Adrenal gland (tissue), 12 donors: ENCODE measurements around the gene NTHL1. TPM values are rescaled to one million over a fixed set of nuclear protein-coding genes. Genes with fewer than 3 reads are reported as not detected.

ENCODE experiments used
- DNase-seq, 7 donors: peaks; one replicate each; pipeline ENCODE4 v3.0.0-alpha.2; 2019 to 2020
- H3K27ac ChIP-seq, 5 donors: fragments of 200-600 bp; sonication (generic) in 4 of 5; 1 replicate in 3 of 5; 2 replicates in 2 of 5; pipeline versions ENCODE4 v1.5.1 to v1.8.0; 2016 to 2020; ENCODE audit warnings: mild to moderate bottlenecking in 1 of 5
- H3K27me3 ChIP-seq: fragments of 200-600 bp; 2 replicates; pipeline ENCODE4 v1.8.0; 2021
- H3K36me3 ChIP-seq, 2 donors: fragments of 200-600 bp; replicated peaks in 1 of 2; 1 replicate in 1 of 2; 2 replicates in 1 of 2; pipeline versions ENCODE4 v1.5.1 to v1.8.0; 2018 to 2022
- H3K4me1 ChIP-seq, 2 donors: fragments of 200-600 bp; replicated peaks in 1 of 2; 1 replicate in 1 of 2; 2 replicates in 1 of 2; pipeline versions ENCODE4 v1.5.1 to v1.8.0; 2018 to 2021
- H3K4me3 ChIP-seq, 4 donors: fragments of 200-600 bp; sonication (generic) in 3 of 4; one replicate each; pipeline ENCODE4 v1.5.1; 2016 to 2018
- H3K9me3 ChIP-seq, 3 donors: fragments of 200-600 bp; sonication (generic) in 1 of 3; replicated peaks in 1 of 3; 1 replicate in 2 of 3; 2 replicates in 1 of 3; pipeline versions ENCODE4 v1.5.1 to v1.8.0; 2016 to 2021
- POLR2A ChIP-seq, 2 donors: fragments of 450-650 bp; IDR thresholded peaks; one replicate each; pipeline ENCODE4 v1.6.1; 2017; ENCODE audit warnings: antibody characterized with exemption in 2 of 2, mild to moderate bottlenecking in 2 of 2, moderate library complexity in 1 of 2
- WGBS, 4 donors: extraction: QIAGEN DNeasy Blood & Tissue Kit in 2 of 4; methylation state at CpG; one replicate each; pipeline versions ENCODE4 v1.1.5 to v1.1.7; 2013 to 2017; 5-methylcytosine and 5-hydroxymethylcytosine counted together
- intact Hi-C, 2 donors: fragments of 100-400 bp; cut with DNase I; formaldehyde crosslinking; loops; one replicate each; pipeline versions ENCODE4 v1.14.1 to v1.15.0; 2022 to 2023
- polyA plus RNA-seq, 3 donors: library from polyadenylated mRNA; stranded (reverse); fragments of 200-250 nt in 2 of 3; fragments of 350-450 nt in 1 of 3; fragmentation: Illumina TruSeq in 1 of 3; extraction: RNeasy Lipid Tissue Mini Kit (QIAGEN cat#74804) in 1 of 3; gene quantifications; one replicate each; pipeline ENCODE4 v1.2.3, GENCODE V29; 2013 to 2014
- total RNA-seq, 9 donors: library from RNA; depleted of rRNA in 4 of 9; stranded (reverse); fragments of >200 nt in 4 of 9; fragments of 120-200 nt in 1 of 9; fragmentation: NEBNext Ultra II Directional in 1 of 9; extraction: Animal tissue kit (Norgen Biotek cat#: 25700) in 1 of 9; gene quantifications; one replicate each; pipeline versions ENCODE4 v1.1.0 to v1.2.4, GENCODE V29; 2013 to 2023
- TF ChIP-seq, protein P1 (sequence below), 6 experiments: fragments of 450-650 bp in 4 of 6; fragments of 200-600 bp in 2 of 6; sonication (generic) in 1 of 6; IDR thresholded peaks; 1 replicate in 5 of 6; 2 replicates in 1 of 6; pipeline versions ENCODE4 v1.5.1 to v1.8.0; 2016 to 2021; ENCODE audit warnings: antibody characterized with exemption in 6 of 6, mild to moderate bottlenecking in 2 of 6, moderate library complexity in 1 of 6
- donor health status: healthy with polysubstance abuse.
- donor health status: Bipolar disorder and iron deficiency.
- donor health status: DM: yes; HTN: yes; CAD: no.
- donor health status: DM: no; HTN: no; CAD: no.
- donor health status: DM: no; HTN: no; CAD: no.
- donor health status: DM: yes; HTN: yes; CAD: no.

The NTHL1 gene
- total and polyA plus RNA-seq, 12 donors, result 1.5 to 36.6 (median 17.2) TPM

DNA sequence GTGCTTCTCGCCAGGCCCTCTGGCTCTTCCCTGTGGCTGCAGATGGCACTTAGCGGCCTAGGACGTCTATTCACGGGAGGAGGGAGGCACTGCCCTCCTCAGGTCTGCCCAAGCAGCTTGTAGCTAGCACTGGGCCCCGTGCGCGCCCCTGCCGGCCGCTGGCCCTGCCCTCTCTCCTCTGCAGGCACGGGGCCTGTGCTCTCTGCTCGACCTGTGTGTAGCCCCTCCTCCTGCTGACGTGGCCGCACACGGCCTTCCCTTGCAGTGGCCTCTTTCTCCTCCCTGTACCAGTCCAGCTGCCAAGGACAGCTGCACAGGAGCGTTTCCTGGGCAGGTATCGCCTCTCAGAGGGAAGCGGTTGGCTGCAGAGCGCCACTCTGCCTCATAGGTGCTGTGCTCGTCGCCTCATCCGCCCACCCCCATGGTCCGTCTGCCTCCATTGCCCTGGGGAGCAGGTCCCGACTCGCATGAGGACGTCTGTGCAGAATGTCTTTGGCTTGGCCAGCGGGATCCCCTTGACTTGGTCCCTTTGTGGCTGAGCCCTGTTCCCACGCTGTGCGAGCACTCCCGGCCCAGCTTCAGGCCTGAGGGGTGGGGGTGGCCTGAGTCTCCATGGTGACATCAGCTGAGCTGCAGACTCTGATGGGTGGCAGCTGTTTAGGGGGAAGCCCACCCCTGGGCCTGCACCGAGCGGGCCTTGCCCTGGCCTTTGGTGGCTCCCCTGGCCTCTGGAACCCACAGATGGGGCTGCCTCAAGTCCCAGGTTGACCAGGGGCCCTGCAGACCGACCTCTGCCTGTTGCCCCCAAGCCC is 34.7 kb upstream of the NTHL1 start:
- intact Hi-C loops, result loop anchor here in 1 of 2 donors (5.0 kb wide), 1 partner anchor 60 kb away; no protein-coding TSS in a partner anchor
- H3K4me3 ChIP-seq, result no peak overlapping the region
- no peaks in the 10 kb centered on the region for H3K27me3 ChIP-seq
- DNase-seq, result peak; percentile 81 to 94 (median 91)
- peaks cover 0 to 80% of the 10 kb centered on the region in 2 donors for H3K36me3 ChIP-seq
- H3K4me1 ChIP-seq, result peaks cover 0 to 19% of the 10 kb centered on the region in 2 donors
- no peaks in the 10 kb centered on the region for H3K9me3 ChIP-seq
- TF ChIP-seq, protein P1, sequence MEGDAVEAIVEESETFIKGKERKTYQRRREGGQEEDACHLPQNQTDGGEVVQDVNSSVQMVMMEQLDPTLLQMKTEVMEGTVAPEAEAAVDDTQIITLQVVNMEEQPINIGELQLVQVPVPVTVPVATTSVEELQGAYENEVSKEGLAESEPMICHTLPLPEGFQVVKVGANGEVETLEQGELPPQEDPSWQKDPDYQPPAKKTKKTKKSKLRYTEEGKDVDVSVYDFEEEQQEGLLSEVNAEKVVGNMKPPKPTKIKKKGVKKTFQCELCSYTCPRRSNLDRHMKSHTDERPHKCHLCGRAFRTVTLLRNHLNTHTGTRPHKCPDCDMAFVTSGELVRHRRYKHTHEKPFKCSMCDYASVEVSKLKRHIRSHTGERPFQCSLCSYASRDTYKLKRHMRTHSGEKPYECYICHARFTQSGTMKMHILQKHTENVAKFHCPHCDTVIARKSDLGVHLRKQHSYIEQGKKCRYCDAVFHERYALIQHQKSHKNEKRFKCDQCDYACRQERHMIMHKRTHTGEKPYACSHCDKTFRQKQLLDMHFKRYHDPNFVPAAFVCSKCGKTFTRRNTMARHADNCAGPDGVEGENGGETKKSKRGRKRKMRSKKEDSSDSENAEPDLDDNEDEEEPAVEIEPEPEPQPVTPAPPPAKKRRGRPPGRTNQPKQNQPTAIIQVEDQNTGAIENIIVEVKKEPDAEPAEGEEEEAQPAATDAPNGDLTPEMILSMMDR (IDR thresholded peaks at IDR 0.05), result peak; percentile 12 to 43 (median 38)
- peak; percentile 18 to 73 for TF ChIP-seq POLR2A (IDR thresholded peaks at IDR 0.05)
- 40 to 54% (median 47%) methylated on average over 16 to 32 of the region's 32 CpGs for WGBS, 4 donors
- H3K27ac ChIP-seq, result peak overlapping the region in 3 of 5 donors; percentile 26 to 81 (median 76)

DNA sequence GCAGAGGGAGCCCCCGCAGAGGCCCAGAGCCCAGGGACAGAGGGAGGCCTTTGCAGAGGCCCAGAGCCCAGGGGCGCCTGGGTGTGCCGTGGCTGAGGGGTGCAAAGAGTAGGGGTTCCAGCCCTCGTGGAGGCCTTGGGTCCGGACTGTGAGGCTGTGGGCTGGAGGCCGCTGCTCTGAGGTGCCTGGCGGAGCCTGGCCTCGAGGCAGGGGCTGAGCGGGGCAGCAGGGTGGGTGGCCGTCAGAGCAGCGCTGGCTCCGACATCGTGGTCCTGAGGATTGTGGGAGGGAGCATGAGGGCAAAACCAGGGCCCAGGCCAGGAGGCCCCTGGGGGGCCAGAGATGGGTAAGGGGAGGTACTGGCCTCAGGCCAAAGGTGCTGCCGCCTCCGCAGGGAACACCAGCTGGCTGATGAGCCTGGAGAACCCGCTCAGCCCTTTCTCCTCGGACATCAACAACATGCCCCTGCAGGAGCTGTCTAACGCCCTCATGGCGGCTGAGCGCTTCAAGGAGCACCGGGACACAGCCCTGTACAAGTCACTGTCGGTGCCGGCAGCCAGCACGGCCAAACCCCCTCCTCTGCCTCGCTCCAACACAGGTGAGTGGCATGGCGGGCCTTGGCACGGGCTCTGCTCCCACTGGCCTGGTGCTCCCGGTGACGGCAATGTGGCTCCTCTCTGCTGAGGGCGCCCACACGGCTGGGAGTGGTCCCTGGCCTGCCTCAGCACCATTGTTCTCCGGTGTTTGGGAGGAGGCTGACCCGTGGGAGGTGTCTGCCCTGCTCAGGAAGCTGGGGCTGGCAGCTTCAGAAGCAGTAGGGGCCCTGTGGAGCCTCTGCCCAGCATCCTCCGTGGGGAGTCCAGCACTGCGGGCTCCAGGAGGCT is 33.8 kb upstream of the NTHL1 start:
- H3K9me3 ChIP-seq, result no peaks in the 10 kb centered on the region
- DNase-seq, result no peak
- peak overlapping the region in 3 of 5 donors; percentile 26 to 81 (median 76) for H3K27ac ChIP-seq
- intact Hi-C loops, result loop anchor here in 1 of 2 donors (5.0 kb wide), 1 partner anchor 59 kb away; no protein-coding TSS in a partner anchor
- H3K4me3 ChIP-seq, result no peak overlapping the region
- no peak for TF ChIP-seq POLR2A (IDR thresholded peaks at IDR 0.05)
- TF ChIP-seq, protein P1 (IDR thresholded peaks at IDR 0.05), result no peak
- peaks cover 0 to 19% of the 10 kb centered on the region in 2 donors for H3K4me1 ChIP-seq
- H3K27me3 ChIP-seq, result no peaks in the 10 kb centered on the region
- WGBS, 4 donors, result 83 to 87% (median 86%) methylated on average over 14 to 35 of the region's 35 CpGs
- peaks cover 0 to 80% of the 10 kb centered on the region in 2 donors for H3K36me3 ChIP-seq

DNA sequence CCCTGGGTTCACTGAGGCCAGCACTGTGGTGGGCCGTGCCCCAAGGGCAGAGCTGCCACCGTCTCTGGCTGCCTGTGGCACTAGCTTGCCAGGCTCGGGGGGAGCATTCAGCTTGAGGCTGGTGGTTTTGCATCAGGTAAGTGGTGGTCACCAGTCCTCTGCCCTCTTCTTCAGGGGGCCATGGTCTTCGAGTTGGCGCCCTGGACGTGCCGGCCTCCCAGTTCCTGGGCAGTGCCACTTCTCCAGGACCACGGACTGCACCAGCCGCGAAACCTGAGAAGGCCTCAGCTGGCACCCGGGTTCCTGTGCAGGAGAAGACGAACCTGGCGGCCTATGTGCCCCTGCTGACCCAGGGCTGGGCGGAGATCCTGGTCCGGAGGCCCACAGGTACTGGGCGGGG is 32.4 kb upstream of the NTHL1 start:
- Histone ChIP-seq H3K4me1 (peaks cover 0 to 19% of the 10 kb centered on the region in 2 donors), H3K27ac (no peak overlapping the region), H3K4me3 (no peak overlapping the region), H3K36me3 (peaks cover 0 to 80% of the 10 kb centered on the region in 2 donors), H3K9me3 (no peaks in the 10 kb centered on the region), H3K27me3 (no peaks in the 10 kb centered on the region)
- 73 to 96% (median 93%) methylated on average over 3 to 16 of the region's 16 CpGs for WGBS, 4 donors
- intact Hi-C loops, result loop anchor here in 1 of 2 donors (5.0 kb wide), 1 partner anchor 58 kb away; no protein-coding TSS in a partner anchor
- TF ChIP-seq, protein P1 (IDR thresholded peaks at IDR 0.05), result no peak
- TF ChIP-seq POLR2A (IDR thresholded peaks at IDR 0.05), result no peak
- DNase-seq, result no peak
